Activated CD4-positive, alpha-beta T cell treated with anti-CD3 and anti-CD28 coated beads, Interleukin-2, amount 50 U/mL, for 1 hour (primary cell): ENCODE data around the gene USP47.

ENCODE experiments used
- DNase-seq: peaks from one replicate; pipeline ENCODE4 v3.0.0-alpha.2; 2020

The USP47 gene

GRCh38 chr11:11866203-11866602 lies 24.4 kb downstream of the USP47 start:
- no peak for DNase-seq

- no peak for DNase-seq
Observed at GRCh38 chr11:11867720-11868119, 25.9 kb downstream of the USP47 start.

GRCh38 chr11:11871991-11872401 lies 30.2 kb downstream of the USP47 start:
- no peak for DNase-seq

GRCh38 chr11:11876458-11876857 lies 34.7 kb downstream of the USP47 start:
- DNase-seq, result no peak

GRCh38 chr11:11880179-11880578 lies 38.4 kb downstream of the USP47 start:
- DNase-seq, result no peak

- DNase-seq, result no peak
Observed at GRCh38 chr11:11882539-11882938, 40.8 kb downstream of the USP47 start.

- no peak for DNase-seq
Observed at GRCh38 chr11:11884351-11884750, 42.6 kb downstream of the USP47 start.

GRCh38 chr11:11884774-11885481 lies 43.2 kb downstream of the USP47 start:
- DNase-seq, result no peak

GRCh38 chr11:11894486-11894885 lies 52.7 kb downstream of the USP47 start:
- no peak for DNase-seq

GRCh38 chr11:11895672-11896071 lies 53.9 kb downstream of the USP47 start:
- DNase-seq, result no peak

GRCh38 chr11:11898648-11899047 lies 56.9 kb downstream of the USP47 start:
- DNase-seq, result no peak

GRCh38 chr11:11899401-11899800 lies 57.6 kb downstream of the USP47 start:
- no peak for DNase-seq

- DNase-seq, result no peak
Observed at GRCh38 chr11:11901929-11902328, 60.2 kb downstream of the USP47 start.

GRCh38 chr11:11909727-11910126 lies 68.0 kb downstream of the USP47 start:
- no peak for DNase-seq

- no peak for DNase-seq
Observed at GRCh38 chr11:11910541-11910940, 68.8 kb downstream of the USP47 start.

GRCh38 chr11:11913395-11913794 lies 71.6 kb downstream of the USP47 start:
- no peak for DNase-seq

GRCh38 chr11:11915625-11916024 lies 73.9 kb downstream of the USP47 start:
- DNase-seq, result no peak

- DNase-seq, result no peak
Observed at GRCh38 chr11:11916981-11917399, 75.2 kb downstream of the USP47 start.

GRCh38 chr11:11923828-11924227 lies 82.1 kb downstream of the USP47 start:
- DNase-seq, result no peak

- no peak for DNase-seq
Observed at GRCh38 chr11:11929920-11930319, 88.1 kb downstream of the USP47 start.

GRCh38 chr11:11931461-11932055 lies 89.8 kb downstream of the USP47 start:
- DNase-seq, result no peak

GRCh38 chr11:11935536-11935935 lies 93.8 kb downstream of the USP47 start:
- DNase-seq, result no peak

- no peak for DNase-seq
Observed at GRCh38 chr11:11937433-11937832, 95.7 kb downstream of the USP47 start.

GRCh38 chr11:11937957-11938356 lies 96.2 kb downstream of the USP47 start:
- DNase-seq, result no peak

- no peak for DNase-seq
Observed at GRCh38 chr11:11940551-11940950, 98.8 kb downstream of the USP47 start.
